Measurements from ENCODE around the gene VSIG4. TPM values are rescaled to one million over a fixed set of nuclear protein-coding genes. Genes with fewer than 3 reads are reported as not detected.

VSIG4 gene
- total RNA-seq, 1 donor from 2014 or later = not detected

DNA sequence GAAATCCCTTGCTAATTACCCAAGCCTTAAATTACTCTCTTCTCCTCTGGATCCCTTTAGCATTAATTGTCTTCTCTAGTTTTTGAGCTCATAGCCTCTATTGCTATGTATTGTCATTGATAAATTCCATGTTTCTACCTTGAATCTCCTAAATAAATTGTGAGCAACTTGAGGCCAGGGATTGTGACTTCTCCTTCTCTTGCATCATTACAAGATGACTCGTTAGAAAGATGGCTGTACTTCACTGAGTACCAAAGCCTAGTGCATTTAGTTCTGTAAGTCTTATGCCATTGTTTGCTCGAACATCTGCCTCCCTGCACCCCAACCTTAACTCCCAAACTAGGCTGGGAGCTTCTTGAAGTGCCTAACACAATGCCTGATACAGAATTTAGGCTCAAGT is 15.3 kb downstream of the VSIG4 start:
- no peak for DNase-seq (ENCODE audit: low read depth)

DNA sequence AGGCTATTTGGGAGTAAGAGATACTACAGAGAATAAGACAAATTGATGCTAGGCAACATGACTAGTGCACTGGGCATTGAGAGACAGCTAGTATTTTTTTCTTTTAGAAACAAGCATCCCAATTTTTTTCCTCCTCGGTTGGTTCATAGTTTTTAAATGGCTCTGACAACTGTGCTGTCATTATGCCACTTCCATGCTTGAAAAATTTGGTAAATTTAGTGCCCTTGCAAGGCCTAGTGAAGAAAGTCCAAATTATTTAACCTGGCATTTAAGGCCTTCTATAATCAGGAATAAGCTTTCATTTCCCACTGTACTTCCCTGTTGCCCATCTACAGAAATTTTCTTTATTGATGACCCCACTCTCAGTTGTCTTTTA is 15.8 kb downstream of the VSIG4 start:
- DNase-seq (ENCODE audit: low read depth) = no peak

DNA sequence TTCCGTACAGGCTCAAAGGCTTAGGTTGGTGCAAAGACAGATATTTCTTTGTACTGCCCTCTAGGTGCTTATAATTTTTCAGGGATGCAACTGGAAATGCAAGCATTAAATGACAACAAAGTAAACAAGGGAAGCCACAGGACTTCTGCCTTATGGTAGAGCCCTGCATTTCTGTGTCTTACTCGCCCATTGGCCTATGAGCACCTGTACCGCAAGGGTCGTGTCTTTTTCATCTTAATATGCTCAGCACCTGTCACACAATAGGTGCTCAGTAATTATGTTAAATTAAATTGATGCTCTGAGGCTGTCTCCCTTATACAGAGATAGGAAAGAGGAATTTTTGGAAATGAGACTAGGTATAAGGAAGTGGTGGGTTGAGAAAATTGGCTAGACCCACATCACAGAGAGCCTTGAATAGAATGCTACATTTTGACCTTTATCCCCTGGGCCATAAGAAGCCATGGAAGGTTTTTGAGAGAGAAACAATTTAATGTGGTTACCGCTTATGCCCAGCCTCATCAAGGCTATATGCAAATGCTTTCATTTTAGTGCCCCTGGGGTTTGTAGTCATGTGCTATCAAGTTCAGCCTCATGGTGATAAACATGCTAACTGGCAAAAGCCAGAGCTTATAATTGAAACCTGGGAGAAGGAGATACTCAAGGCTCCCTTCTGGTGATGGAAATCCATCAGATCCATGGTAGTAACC is 16.3 kb downstream of the VSIG4 start:
- no peak for DNase-seq (ENCODE audit: low read depth)

DNA sequence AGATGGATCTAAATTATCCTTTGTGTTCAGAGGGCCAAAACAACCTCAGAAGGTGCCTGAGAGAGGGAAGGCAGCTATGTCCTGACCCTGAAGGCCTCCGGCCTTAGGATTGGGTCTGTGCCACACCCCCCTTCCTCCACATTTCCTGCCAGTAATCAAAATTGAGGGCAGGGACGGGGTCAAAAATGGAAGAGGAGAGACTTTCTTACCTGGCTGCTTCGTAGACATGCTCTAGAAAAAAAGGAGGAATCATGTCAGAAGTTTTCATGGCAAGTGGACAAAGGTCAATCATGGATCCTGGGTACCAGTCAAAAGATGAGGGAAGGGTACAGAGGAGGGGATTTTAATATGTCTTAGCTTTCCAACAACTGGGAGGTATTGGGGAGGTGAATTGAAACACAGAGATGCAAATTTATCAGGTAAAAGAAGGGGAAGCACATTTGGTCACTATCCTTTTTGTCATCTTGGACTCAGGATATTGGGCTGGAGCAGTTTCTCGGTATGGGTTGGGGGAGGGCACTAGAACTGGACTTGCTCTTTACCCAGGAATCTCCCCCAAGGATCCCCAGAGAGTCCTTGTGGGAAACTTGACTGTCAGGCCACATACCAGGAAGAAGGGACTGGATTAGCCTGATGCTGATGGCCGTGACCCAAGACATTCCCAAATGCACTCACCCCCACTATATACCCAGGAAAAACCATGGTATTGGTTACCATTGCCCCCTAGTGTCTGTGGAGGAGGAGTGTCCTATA is 17.1 kb downstream of the VSIG4 start:
- DNase-seq (ENCODE audit: low read depth) = no peak

GRCh38 chrX:66021765-66022631 is 17.9 kb downstream of the VSIG4 start:
- no peak for DNase-seq (ENCODE audit: low read depth)

DNA sequence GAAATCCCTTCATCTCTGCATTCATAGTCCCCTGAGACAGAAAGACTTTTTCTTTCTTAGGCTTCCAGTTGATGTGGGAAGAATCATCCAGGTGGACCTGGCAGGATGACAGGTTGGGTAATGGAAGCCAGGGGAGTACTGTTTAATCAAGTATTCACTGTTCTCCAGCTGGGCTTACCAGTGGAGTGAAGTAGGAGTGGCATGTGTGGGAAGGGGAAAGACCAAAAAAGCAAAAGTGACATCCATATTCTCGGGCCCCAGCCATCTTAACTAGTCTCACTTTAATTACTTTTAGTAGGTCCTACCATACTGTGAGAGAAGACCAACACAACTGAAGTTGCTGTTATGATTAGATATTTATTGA is 18.5 kb downstream of the VSIG4 start:
- no peak for DNase-seq (ENCODE audit: low read depth)

DNA sequence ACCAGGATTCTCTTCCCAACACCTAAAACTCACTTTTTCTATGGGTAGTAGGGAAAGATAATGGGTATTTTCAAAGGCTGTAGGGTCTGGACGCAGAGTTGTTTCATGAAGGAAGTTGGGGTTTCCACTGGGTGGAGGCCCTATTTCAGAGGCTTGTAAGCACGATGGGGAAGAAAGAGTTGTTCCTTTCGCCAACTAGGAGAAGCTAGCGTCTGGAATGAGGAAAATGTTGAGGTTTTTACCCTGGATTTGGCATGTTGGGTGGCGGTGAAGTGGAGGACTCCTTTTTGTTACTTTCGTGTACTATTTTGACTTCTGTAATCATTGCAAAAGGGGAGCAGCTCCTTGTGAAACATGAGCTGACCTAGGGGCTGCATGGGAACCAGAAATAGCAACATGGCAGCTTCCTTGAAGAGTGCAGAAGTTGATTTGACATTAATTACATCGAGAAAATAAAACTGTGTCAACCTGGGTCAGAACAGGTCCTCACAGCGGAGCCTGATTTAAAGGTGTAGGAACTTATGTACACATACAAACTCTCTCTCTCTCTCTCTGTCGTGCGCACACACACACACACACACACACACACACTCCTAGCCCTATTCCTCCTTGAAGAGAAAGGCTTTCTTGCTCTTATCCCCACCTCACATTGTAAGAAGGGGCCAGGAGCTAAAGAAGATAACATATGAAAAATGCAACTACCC is 19.1 kb downstream of the VSIG4 start:
- DNase-seq (ENCODE audit: low read depth) = no peak

DNA sequence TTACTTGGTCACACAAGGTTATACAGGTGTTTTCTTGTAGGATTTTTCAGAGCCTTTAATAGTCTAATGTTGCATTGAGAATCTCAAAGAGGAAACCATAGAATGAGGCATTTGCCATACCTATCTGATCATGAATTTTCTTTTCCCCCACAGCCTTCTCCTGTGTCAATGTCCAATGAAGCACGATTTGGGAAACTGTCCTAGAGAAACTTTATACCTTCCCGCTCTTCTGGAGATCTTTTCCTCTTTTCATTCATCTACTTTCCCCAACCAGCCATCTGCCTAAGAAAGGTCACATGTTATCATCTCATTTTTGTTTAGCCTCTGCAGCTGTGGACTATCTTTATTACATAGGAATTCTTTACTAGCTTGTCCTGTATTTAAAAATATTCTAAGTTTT is 19.9 kb downstream of the VSIG4 start:
- DNase-seq (ENCODE audit: low read depth) = no peak

GRCh38 chrX:66019310-66019652 is 20.6 kb downstream of the VSIG4 start:
- DNase-seq (ENCODE audit: low read depth) = no peak

GRCh38 chrX:66018585-66019309 is 21.1 kb downstream of the VSIG4 start:
- DNase-seq (ENCODE audit: low read depth) = no peak

DNA sequence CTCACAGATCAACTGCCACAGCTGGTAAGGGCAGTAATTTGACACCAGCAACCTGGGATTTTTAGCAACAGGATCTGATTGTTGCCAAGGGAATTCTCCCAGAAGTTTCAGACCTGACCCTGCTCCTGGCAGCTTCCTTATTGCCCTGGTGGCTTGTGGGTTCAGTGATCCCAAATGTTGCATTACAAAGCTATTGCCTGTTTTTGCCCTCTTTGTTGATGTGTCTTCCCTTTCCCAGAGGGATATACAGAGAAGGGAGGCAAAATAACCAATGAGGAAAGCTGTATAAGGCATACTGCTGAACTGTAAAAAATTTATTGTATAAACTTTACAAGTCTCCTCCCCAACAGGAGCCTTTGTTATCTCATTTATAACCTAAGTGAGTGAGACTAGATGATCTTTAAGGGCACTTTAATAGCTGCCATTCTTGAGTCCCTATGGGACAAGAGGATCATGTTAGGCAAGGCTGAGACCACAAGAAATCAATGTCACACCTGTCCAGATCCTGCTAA is 22.2 kb downstream of the VSIG4 start:
- no peak for DNase-seq (ENCODE audit: low read depth)

DNA sequence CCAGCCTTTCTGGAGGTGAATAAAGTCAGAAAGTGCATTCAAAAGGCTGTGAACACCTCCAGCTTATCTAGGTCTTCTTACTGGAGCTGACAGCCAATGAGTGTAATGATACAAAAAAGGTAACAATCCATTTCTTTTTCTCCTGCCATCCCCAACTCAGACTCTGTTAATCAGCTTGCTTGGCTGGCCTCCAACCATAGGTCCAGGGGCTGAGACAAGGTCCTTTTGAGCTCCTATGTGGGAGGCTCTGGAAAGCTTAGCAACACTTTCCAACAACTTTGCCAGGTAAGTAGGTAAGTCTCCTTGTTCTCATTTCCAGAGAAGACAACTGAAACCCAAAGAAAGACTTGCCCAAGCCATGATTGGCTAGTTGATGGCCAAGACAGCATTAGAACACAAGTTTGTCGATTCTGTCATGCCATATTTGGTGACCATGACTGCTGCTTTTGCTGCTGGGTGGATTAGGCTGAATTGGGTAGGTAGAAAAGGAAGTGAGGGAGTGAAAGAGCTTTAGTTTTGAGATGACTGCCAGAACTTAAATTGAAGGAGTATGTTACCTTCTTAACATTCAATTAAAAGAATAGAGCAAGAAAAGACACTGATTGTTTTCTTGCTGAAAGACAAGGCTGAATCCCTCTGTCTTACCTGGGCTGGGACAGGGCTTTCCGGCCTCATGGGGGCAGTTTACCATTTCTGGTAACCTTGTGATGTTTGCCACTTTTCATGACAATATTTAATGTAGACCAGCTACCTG is 22.8 kb downstream of the VSIG4 start:
- no peak for DNase-seq (ENCODE audit: low read depth)

- no peak for DNase-seq (ENCODE audit: low read depth)
These were observed 23.8 kb downstream of the VSIG4 start for GRCh38 chrX:66015900-66016689.

DNA sequence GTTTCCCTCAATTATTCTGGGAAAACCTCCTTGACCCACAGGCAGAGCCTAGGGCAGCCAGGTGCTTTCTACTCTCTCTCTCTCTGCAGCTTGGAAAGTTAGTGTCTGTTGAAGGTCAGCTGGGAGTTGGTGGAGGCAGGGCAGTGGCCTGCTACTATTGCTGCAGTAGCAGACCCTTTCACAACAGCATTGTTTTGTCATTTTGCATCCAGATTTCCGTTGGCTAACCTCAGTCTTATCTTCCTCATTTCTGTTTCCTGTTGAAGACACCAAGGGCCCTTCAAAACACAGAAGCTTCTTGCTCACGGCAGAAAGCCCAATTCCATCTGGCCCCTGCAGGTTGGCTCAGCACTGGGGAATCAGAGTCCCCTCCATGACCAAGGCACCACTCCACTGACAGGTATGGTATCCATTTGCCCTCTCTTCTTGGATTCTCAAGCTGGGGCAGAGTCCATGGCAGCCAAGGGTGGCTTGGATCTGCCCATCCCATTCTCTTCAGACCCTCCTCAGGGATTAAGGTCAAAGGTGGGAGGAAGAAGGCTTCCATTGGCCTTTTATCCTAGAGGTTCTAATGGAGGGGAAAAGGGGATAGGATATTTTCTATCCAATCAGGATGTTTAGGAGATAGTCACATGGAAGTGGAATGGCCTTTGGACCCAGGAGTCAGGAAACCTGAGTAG is 24.6 kb downstream of the VSIG4 start:
- no peak for DNase-seq (ENCODE audit: low read depth)

DNA sequence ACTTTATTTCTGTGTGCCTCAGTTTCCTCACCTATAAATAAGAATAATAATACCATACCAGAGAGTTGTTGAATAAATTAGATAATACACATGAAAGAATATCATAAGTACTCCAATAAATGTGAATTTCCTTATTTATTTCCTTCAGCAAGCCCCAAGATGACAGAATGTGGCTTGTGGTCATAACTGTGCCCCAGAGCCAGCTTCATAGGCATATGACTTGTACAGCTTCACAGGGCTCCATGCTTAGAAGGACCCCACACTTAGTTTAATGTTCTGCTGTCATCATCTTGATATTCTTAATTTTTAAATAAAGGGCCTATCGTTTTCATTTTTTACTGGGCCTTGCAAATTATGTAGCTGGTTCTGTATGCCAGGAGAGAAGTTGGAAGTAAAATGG is 25.3 kb downstream of the VSIG4 start:
- no peak for DNase-seq (ENCODE audit: low read depth)

DNA sequence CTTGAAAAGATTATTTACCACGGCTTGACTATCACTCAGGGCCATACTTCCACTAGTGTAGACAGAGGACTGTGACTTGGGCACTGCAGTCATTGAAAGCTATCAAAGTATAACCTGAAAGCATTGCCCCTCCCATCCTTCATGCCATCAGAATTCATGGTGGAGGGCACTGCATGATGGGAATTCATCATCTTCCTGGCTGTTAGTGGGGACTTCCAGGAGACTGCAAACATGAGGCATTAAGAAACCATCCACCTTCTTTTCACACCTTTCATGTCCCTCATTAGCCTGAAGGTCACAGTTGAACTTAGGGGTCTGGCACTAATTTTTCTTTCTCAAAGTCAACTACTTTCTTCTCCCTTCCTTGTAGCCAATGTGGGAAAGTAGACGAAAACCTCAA is 25.8 kb downstream of the VSIG4 start:
- no peak for DNase-seq (ENCODE audit: low read depth)

DNA sequence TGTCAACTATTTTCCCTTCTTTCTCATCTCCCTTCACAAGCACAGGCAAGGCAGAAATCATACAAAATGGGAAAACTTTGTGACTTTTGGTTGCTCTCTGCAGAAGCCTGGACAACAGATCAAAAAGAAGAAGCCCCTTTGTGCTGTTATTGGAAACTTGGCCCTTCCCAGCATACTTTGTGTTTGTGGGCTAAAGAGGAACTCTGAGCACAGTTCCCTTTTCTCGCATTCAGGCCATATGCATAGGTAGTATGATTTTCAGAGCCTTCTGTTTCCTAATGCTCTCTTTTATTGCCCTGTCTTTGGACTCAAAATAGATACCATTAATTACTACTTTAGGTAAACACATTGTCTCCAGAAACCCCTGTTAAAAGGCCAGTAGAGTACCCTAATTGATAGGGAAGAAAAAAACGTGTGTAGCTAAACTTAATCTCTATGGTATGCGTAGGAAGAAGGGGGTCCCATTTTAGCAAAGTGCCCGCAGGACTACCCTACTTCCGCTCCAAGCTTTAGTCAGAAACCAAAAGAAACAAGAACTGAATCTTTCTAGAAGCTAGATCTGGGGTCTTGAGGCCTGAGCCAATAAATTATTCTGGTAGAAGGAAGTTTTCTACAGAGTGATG is 26.6 kb downstream of the VSIG4 start:
- no peak for DNase-seq (ENCODE audit: low read depth)

GRCh38 chrX:66012094-66012534 is 27.8 kb downstream of the VSIG4 start:
- no peak for DNase-seq (ENCODE audit: low read depth)

Data from myocyte (in vitro differentiated cells).